SK-N-SH (cell line): ENCODE data around the gene ZNF594. TPM values are rescaled to one million over a fixed set of nuclear protein-coding genes. Genes with fewer than 3 reads are reported as not detected.
"Not testable (repeated sequence)": the region's sequence is repeated elsewhere in the genome, so short reads cannot be mapped to it uniquely, and the experiment has no call there.

Experiments used
- CTCF ChIA-PET: fragments of 300-600, 350-600 bp; formaldehyde crosslinking; extraction: SDS; loops from one replicate; lab custom pipeline; 2021; lab: Yijun Ruan, JAX
- POLR2A ChIA-PET: fragments of 350-600 bp; sonication (Branson Sonifier 250); formaldehyde crosslinking; extraction: SDS; loops from one replicate; lab custom pipeline; 2020; ENCODE audit warnings: antibody characterized with exemption, inconsistent platforms; lab: Yijun Ruan, JAX
- DNase-seq: peaks from one replicate; pipeline ENCODE4 v3.0.0; 2012
- H2AFZ ChIP-seq: fragments of 200-600 bp; sonication (generic); 2 replicates; pipeline ENCODE4 v1.8.1; 2016; ENCODE audit warnings: antibody characterized with exemption, mild to moderate bottlenecking, low read depth
- H3F3A ChIP-seq: fragments of 200-600 bp; sonication (generic); replicated peaks from 2 replicates; pipeline ENCODE3; 2016; ENCODE audit warnings: antibody characterized with exemption, mild to moderate bottlenecking; ENCODE audit not compliant: insufficient read depth
- H3K27ac ChIP-seq, 2 experiments: fragments of 200-500 bp in 1 of 2; fragments of 200-600 bp in 1 of 2; sonication (Bioruptor generic) in 1 of 2; sonication (generic), shearing (Covaris generic) in 1 of 2; 2 replicates each; pipeline versions ENCODE4 v1.5.1 to v1.6.1; 2014 to 2016; ENCODE audit warnings: low read depth in 2 of 2, inconsistent platforms in 1 of 2, low read length in 1 of 2, mild to moderate bottlenecking in 1 of 2, mixed read lengths in 1 of 2
- H3K27me3 ChIP-seq: fragments of 200-600 bp; sonication (generic), shearing (Covaris generic); 2 replicates; pipeline ENCODE4 v1.6.1; 2016; ENCODE audit warnings: mixed run types; ENCODE audit not compliant: insufficient read depth
- H3K36me3 ChIP-seq, 2 experiments: fragments of 200-500 bp in 1 of 2; fragments of 200-600 bp in 1 of 2; sonication (Bioruptor generic) in 1 of 2; sonication (generic) in 1 of 2; replicated peaks in 1 of 2; 2 replicates each; pipeline versions ENCODE3 to v1.5.1; 2014 to 2016; ENCODE audit warnings: low read length in 1 of 2, mild to moderate bottlenecking in 1 of 2; ENCODE audit not compliant: insufficient read depth in 2 of 2, control insufficient read depth in 1 of 2
- H3K4me1 ChIP-seq, 2 experiments: fragments of 200-500 bp in 1 of 2; fragments of 200-600 bp in 1 of 2; sonication (Bioruptor generic) in 1 of 2; sonication (generic), shearing (Covaris generic) in 1 of 2; 2 replicates each; pipeline versions ENCODE4 v1.5.1 to v1.6.1; 2014 to 2016; ENCODE audit warnings: low read depth in 1 of 2, low read length in 1 of 2, mixed run types in 1 of 2; ENCODE audit not compliant: insufficient read depth in 2 of 2, control insufficient read depth in 1 of 2
- H3K4me2 ChIP-seq: fragments of 200-600 bp; sonication (generic), shearing (Covaris generic); 2 replicates; pipeline ENCODE4 v1.6.1; 2017; ENCODE audit warnings: mixed run types
- H3K4me3 ChIP-seq, 2 experiments: fragments of 200-500 bp in 1 of 2; fragments of 200-600 bp in 1 of 2; sonication (Bioruptor generic) in 1 of 2; sonication (generic), shearing (Covaris generic) in 1 of 2; 2 replicates each; pipeline versions ENCODE4 v1.5.1 to v1.8.1; 2014 to 2016; ENCODE audit warnings: low read depth in 2 of 2, inconsistent platforms in 1 of 2, low read length in 1 of 2, mild to moderate bottlenecking in 1 of 2, mixed read lengths in 1 of 2, moderate library complexity in 1 of 2
- H3K79me2 ChIP-seq: fragments of 200-600 bp; sonication (generic); 2 replicates; pipeline ENCODE4 v1.8.1; 2017; ENCODE audit warnings: mild to moderate bottlenecking; ENCODE audit not compliant: insufficient read depth
- H3K9ac ChIP-seq: fragments of 200-600 bp; sonication (generic); 2 replicates; pipeline ENCODE4 v1.6.1; 2017; ENCODE audit warnings: mixed run types
- H3K9me2 ChIP-seq: fragments of 200-600 bp; sonication (generic); 2 replicates; pipeline ENCODE4 v1.6.1; 2017; ENCODE audit warnings: mixed run types
- H3K9me3 ChIP-seq: fragments of 200-600 bp; sonication (generic); 2 replicates; pipeline ENCODE4 v1.6.1; 2017; ENCODE audit warnings: mixed run types, mild to moderate bottlenecking, moderate library complexity
- H4K20me1 ChIP-seq: fragments of 200-600 bp; sonication (generic); 2 replicates; pipeline ENCODE4 v1.6.1; 2017; ENCODE audit warnings: mild to moderate bottlenecking, mixed run types; ENCODE audit not compliant: insufficient read depth
- CHD2 ChIP-seq: fragments of 150-350 bp; IDR thresholded peaks from 2 replicates; pipeline ENCODE4 v1.6.1; 2018; ENCODE audit warnings: low read length; ENCODE audit not compliant: partially characterized antibody
- EZH2phosphoT487 ChIP-seq: fragments of 200-600 bp; sonication (generic); IDR thresholded peaks from 2 replicates; pipeline ENCODE4 v1.6.1; 2017; ENCODE audit warnings: low read depth, mixed run types, mild to moderate bottlenecking, antibody characterized with exemption, moderate library complexity, borderline replicate concordance
- GATA2 ChIP-seq: sonication (generic); formaldehyde crosslinking; IDR thresholded peaks from 2 replicates; pipeline ENCODE4 v1.5.0; 2020; ENCODE audit warnings: mild to moderate bottlenecking, missing genetic modification reagents
- JUND ChIP-seq: IDR thresholded peaks from 2 replicates; pipeline ENCODE4 v1.4.0; 2012
- MEF2A ChIP-seq: IDR thresholded peaks from 2 replicates; pipeline ENCODE4 v1.4.0; 2012; ENCODE audit warnings: low read depth, borderline replicate concordance
- NFIC ChIP-seq: IDR thresholded peaks from 2 replicates; pipeline ENCODE4 v1.4.0; 2012; ENCODE audit warnings: borderline replicate concordance
- POLR2AphosphoS5 ChIP-seq: IDR thresholded peaks from 2 replicates; pipeline ENCODE4 v1.6.1; 2012; ENCODE audit warnings: low read depth, low read length
- RXRA ChIP-seq: IDR thresholded peaks from 2 replicates; pipeline ENCODE4 v1.4.0; 2012; ENCODE audit warnings: low read depth, mild to moderate bottlenecking, borderline replicate concordance
- TAF1 ChIP-seq: IDR thresholded peaks from 2 replicates; pipeline ENCODE4 v1.6.1; 2012; ENCODE audit warnings: low read depth, mild to moderate bottlenecking, low read length, moderate library complexity, borderline replicate concordance
- TCF12 ChIP-seq: IDR thresholded peaks from 2 replicates; pipeline ENCODE4 v1.4.0; 2012
- WGBS: methylation state at CpG from one replicate; pipeline ENCODE4 v1.1.6; 2017; ENCODE audit warnings: low lambda C conversion rate; 5-methylcytosine and 5-hydroxymethylcytosine counted together
- polyA plus RNA-seq, 3 experiments: library from polyadenylated mRNA; depleted of rRNA; stranded (reverse); fragments of >200 nt; gene quantifications; 2 replicates each; pipeline ENCODE4 v1.2.3, GENCODE V29; 2012
- TF ChIP-seq, protein P1 (sequence below): fragments of 200-600 bp; sonication (generic); IDR thresholded peaks from 2 replicates; pipeline ENCODE4 v1.6.1; 2017; ENCODE audit warnings: antibody characterized with exemption, mild to moderate bottlenecking, moderate library complexity
- TF ChIP-seq, protein P2 (sequence below): IDR thresholded peaks from 2 replicates; pipeline ENCODE4 v1.4.0; 2012; ENCODE audit warnings: low read depth, borderline replicate concordance
- TF ChIP-seq, protein P3 (sequence below): IDR thresholded peaks from 2 replicates; pipeline ENCODE4; 2012

Gene ZNF594
- polyA plus RNA-seq, 1 of the 3 experiments (the other 2 are of a cell fraction) = 2.8 TPM

DNA sequence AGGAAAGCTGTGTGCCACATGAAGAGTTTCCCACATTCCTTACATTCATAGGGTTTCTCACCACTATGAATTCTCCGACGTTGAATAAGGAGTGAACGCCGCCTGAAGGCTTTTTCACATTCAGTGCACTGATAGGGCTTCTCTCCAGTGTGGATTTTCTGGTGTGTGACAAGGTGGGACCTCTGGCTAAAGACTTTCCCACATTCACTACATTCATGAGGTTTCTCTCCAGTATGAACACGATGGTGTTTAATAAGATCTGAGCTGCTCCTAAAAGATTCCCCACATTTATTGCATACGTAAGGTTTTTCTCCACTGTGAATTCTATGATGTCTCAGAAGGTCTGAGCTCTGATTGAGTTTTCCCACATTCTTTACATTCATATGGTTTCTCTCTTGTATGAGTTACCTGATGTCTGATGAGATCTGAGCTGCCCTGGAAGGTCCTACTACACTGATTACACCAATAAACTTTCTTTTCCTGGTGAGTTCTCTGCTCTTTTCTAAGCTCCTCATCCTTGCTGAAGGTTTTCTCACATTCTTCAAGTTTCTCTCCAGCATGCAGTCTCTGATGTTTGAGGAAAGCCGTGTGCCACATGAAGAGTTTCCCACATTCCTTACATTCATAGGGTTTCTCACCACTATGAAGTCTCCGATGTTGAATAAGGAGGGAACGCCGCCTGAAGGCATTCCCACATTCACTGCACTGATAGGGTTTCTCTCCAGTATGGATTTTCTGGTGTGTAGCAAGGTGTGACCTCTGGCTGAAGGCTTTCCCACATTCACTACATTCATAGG lies 10.0 kb downstream of the ZNF594 start:
- Histone ChIP-seq H3K9ac (no peak overlapping the region), H3K4me2 (no peak overlapping the region), H3K9me2 (no peaks in the 10 kb centered on the region), H3K36me3 (peaks cover 10 to 47% of the 10 kb centered on the region in 2 experiments), H3K27ac (no peak overlapping the region), H3K4me1 (no peaks in the 10 kb centered on the region), H2AFZ (no peak overlapping the region), H3K79me2 (0 out of 2 replicates have a peak, but pooled peaks cover 3% of the 10 kb centered on the region), H3K27me3 (no peaks in the 10 kb centered on the region), H3F3A (peaks cover 35% of the 10 kb centered on the region), H3K4me3 (peak overlapping the region in 1 of 2 experiments; percentile 10; a peak in 1 of 4 replicates), H4K20me1 (no peaks in the 10 kb centered on the region), H3K9me3 (peaks cover 74% of the 10 kb centered on the region)
- CTCF ChIA-PET = interaction anchor here (2.5 kb wide), 1 partner anchor 10 kb away, joined by 15 read pairs; the partner anchor contains the start of gene ZNF594
- POLR2A ChIA-PET = no interaction called here
- DNase-seq = no peak
- 93% methylated on average over 10 of the region's 10 CpGs for WGBS
- TF ChIP-seq TAF1 (no peak), NFIC (no peak)

DNA sequence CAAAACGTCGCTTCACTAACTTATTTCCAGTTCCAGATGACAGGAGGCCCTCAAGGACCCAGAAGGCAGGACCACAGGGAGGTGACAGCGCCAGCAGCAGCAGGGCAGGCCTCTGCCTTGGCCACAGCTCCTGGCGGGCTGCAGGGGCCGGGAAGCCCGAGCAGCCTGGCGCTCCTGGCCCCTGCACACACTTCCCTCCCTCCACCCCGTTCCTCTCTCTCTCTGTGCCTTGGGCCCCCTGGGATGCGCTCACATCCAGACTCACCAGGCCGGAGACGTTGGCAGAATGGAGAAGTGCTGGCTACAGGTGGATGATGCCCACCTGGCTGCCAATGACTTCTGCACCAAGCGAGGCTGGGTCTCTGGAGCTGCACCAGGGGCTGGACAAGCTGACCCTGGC lies 12.7 kb downstream of the ZNF594 start:
- no peaks in the 10 kb centered on the region for H4K20me1 ChIP-seq
- peaks cover 3% of the 10 kb centered on the region; the same call in 1 of the 2 replicates for H3K79me2 ChIP-seq
- no peaks in the 10 kb centered on the region for H3K4me1 ChIP-seq
- TF ChIP-seq RXRA (no peak), MEF2A (no peak), GATA2 (CRISPR knock-in tag) (no peak), CHD2 (no peak), TCF12 (no peak), NFIC (no peak), POLR2AphosphoS5 (no peak), TAF1 (no peak), JUND (no peak), EZH2phosphoT487 (no peak)
- TF ChIP-seq, protein P1, sequence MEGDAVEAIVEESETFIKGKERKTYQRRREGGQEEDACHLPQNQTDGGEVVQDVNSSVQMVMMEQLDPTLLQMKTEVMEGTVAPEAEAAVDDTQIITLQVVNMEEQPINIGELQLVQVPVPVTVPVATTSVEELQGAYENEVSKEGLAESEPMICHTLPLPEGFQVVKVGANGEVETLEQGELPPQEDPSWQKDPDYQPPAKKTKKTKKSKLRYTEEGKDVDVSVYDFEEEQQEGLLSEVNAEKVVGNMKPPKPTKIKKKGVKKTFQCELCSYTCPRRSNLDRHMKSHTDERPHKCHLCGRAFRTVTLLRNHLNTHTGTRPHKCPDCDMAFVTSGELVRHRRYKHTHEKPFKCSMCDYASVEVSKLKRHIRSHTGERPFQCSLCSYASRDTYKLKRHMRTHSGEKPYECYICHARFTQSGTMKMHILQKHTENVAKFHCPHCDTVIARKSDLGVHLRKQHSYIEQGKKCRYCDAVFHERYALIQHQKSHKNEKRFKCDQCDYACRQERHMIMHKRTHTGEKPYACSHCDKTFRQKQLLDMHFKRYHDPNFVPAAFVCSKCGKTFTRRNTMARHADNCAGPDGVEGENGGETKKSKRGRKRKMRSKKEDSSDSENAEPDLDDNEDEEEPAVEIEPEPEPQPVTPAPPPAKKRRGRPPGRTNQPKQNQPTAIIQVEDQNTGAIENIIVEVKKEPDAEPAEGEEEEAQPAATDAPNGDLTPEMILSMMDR = no peak
- TF ChIP-seq, protein P2, sequence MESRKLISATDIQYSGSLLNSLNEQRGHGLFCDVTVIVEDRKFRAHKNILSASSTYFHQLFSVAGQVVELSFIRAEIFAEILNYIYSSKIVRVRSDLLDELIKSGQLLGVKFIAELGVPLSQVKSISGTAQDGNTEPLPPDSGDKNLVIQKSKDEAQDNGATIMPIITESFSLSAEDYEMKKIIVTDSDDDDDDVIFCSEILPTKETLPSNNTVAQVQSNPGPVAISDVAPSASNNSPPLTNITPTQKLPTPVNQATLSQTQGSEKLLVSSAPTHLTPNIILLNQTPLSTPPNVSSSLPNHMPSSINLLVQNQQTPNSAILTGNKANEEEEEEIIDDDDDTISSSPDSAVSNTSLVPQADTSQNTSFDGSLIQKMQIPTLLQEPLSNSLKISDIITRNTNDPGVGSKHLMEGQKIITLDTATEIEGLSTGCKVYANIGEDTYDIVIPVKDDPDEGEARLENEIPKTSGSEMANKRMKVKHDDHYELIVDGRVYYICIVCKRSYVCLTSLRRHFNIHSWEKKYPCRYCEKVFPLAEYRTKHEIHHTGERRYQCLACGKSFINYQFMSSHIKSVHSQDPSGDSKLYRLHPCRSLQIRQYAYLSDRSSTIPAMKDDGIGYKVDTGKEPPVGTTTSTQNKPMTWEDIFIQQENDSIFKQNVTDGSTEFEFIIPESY = no peak
- TF ChIP-seq, protein P3, sequence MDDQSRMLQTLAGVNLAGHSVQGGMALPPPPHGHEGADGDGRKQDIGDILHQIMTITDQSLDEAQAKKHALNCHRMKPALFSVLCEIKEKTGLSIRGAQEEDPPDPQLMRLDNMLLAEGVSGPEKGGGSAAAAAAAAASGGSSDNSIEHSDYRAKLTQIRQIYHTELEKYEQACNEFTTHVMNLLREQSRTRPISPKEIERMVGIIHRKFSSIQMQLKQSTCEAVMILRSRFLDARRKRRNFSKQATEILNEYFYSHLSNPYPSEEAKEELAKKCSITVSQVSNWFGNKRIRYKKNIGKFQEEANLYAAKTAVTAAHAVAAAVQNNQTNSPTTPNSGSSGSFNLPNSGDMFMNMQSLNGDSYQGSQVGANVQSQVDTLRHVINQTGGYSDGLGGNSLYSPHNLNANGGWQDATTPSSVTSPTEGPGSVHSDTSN = no peak
- TF ChIP-seq, all 33 proteins: peak for 0
- Histone ChIP-seq H3K27me3 (no peaks in the 10 kb centered on the region), H3K27ac (no peak overlapping the region), H3K4me3 (no peak overlapping the region; a peak in 1 of 4 replicates), H3F3A (peaks cover 27% of the 10 kb centered on the region), H3K4me2 (no peak overlapping the region), H3K9ac (no peak overlapping the region), H3K36me3 (peaks cover 8 to 56% of the 10 kb centered on the region in 2 experiments), H3K9me2 (no peaks in the 10 kb centered on the region), H3K9me3 (peaks cover 72% of the 10 kb centered on the region), H2AFZ (no peak overlapping the region)
- 90% methylated on average over 3 of the region's 12 CpGs for WGBS
- no peak for DNase-seq
- ChIA-PET CTCF (no interaction called here), POLR2A (no interaction called here)

DNA sequence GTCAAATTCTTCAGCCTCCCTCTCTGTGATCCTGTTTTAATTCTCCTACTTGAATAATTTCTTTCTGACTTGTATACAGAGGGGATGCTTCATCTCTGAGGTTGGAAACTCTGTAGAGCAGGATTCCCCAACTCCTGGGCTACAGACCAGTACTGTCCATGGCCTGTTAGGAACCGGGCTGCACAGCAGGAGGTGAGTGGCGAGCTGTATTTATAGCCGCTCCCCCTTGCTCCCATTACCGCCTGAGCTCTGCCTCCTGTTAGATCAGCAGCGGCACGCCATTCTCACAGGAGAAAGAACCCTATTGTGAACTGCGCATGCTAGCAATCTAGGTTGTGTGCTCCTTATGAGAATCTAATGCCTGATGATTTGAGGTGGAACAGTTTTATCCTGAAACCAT lies 16.6 kb downstream of the ZNF594 start:
- H3K9ac ChIP-seq, H2AFZ ChIP-seq, H3K9me2 ChIP-seq, CTCF ChIA-PET, H3K4me2 ChIP-seq, DNase-seq, H3K4me1 ChIP-seq, H3K27ac ChIP-seq, H3K4me3 ChIP-seq, H3K79me2 ChIP-seq, H3K27me3 ChIP-seq, H4K20me1 ChIP-seq: not testable (repeated sequence)
- whole genome bisulfite sequencing = 82% methylated on average over 7 of the region's 7 CpGs
- Histone ChIP-seq H3K9me3 (peaks cover 34% of the 10 kb centered on the region), H3K36me3 (peaks cover 0 to 36% of the 10 kb centered on the region in 2 experiments), H3F3A (peaks cover 14% of the 10 kb centered on the region)
- POLR2A ChIA-PET = interaction anchor here (0.6 kb wide), 1 partner anchor 51 kb away, joined by 3 read pairs; no protein-coding TSS in a partner anchor
